Left lung (tissue), 10 donors: ENCODE measurements around the gene TBCB. TPM values are rescaled to one million over a fixed set of nuclear protein-coding genes. Genes with fewer than 3 reads are reported as not detected.

ENCODE experiments used
- ATAC-seq: fragments of 200-7000 bp; cut with Tn5 transposase; one replicate; pipeline ENCODE4 v1.9.1; 2020; ENCODE audit warnings: moderate library complexity
- DNase-seq, 4 donors: peaks; one replicate each; pipeline ENCODE4 v3.0.0-alpha.2; 2013 to 2020
- H3K27ac ChIP-seq, 2 donors: fragments of 200-600 bp; sonication (generic) in 1 of 2; one replicate each; pipeline versions ENCODE4 v1.5.0 to v1.8.0; 2020 to 2021
- H3K27me3 ChIP-seq, 2 donors: fragments of 200-600 bp; sonication (generic) in 1 of 2; one replicate each; pipeline versions ENCODE4 v1.5.0 to v1.8.0; 2020 to 2021
- H3K36me3 ChIP-seq, 2 donors: fragments of 200-600 bp; sonication (generic) in 1 of 2; one replicate each; pipeline versions ENCODE4 v1.5.0 to v1.8.0; 2020 to 2021
- H3K4me1 ChIP-seq, 2 donors: fragments of 200-600 bp; one replicate each; pipeline ENCODE4 v1.8.0; 2021
- H3K4me3 ChIP-seq, 2 donors: fragments of 200-600 bp; sonication (generic) in 1 of 2; one replicate each; pipeline versions ENCODE4 v1.5.0 to v1.8.0; 2020 to 2021; ENCODE audit warnings: mild to moderate bottlenecking in 1 of 2
- H3K9me3 ChIP-seq, 2 donors: fragments of 200-600 bp; sonication (generic) in 1 of 2; one replicate each; pipeline versions ENCODE4 v1.5.0 to v1.8.0; 2020 to 2021
- intact Hi-C, 2 donors: fragments of 100-400 bp; cut with DNase I; formaldehyde crosslinking; loops; one replicate each; pipeline versions ENCODE4 v1.11.2 to v1.14.2; 2022
- polyA plus RNA-seq, 6 donors: library from polyadenylated mRNA; unstranded; fragments of 120-200 nt; gene quantifications; one replicate each; pipeline ENCODE4 v1.2.1, GENCODE V29; 2013; ENCODE audit not compliant: insufficient read length in 6 of 6
- total RNA-seq, 2 donors: library from RNA; stranded (reverse); fragmentation: NEBNext Ultra II Directional; extraction: Animal tissue kit (Norgen Biotek cat#: 25700); gene quantifications; one replicate each; pipeline ENCODE4 v1.2.1, GENCODE V29; 2021
- TF ChIP-seq, protein P1 (sequence below), 2 donors: fragments of 200-600 bp; sonication (generic) in 1 of 2; IDR thresholded peaks; one replicate each; pipeline versions ENCODE4 v1.5.0 to v1.8.0; 2021; ENCODE audit warnings: antibody characterized with exemption in 2 of 2
- donor health status: DM: no; HTN: yes; CAD: no.
- donor health status: DM: no; HTN: no; CAD: no.

Gene TBCB
- total and polyA plus RNA-seq, 8 donors: 90.2 to 130 (median 114) TPM

- H3K27me3 ChIP-seq: no peaks in the 10 kb centered on the region
Measured at GRCh38 chr19:36113894-36114720, 1.2 kb upstream of the TBCB start.

GRCh38 chr19:36114721-36115452, 381 bp upstream of the TBCB start, which contains the start of gene POLR2I:
TSS of gene POLR2I (minus strand) at chr19:36114875. CDS start at chr19:36114856, 19 bp downstream.
- H3K27me3 ChIP-seq: no peaks in the 10 kb centered on the region
- intact Hi-C loops: no loop called here
- peak within 1 kb of the TSS; percentile 77 to 78 for H3K4me3 ChIP-seq
- ATAC-seq: peak; percentile 93
- DNase-seq: peak; percentile 96 to 100 (median 100)
- TF ChIP-seq, protein P1, sequence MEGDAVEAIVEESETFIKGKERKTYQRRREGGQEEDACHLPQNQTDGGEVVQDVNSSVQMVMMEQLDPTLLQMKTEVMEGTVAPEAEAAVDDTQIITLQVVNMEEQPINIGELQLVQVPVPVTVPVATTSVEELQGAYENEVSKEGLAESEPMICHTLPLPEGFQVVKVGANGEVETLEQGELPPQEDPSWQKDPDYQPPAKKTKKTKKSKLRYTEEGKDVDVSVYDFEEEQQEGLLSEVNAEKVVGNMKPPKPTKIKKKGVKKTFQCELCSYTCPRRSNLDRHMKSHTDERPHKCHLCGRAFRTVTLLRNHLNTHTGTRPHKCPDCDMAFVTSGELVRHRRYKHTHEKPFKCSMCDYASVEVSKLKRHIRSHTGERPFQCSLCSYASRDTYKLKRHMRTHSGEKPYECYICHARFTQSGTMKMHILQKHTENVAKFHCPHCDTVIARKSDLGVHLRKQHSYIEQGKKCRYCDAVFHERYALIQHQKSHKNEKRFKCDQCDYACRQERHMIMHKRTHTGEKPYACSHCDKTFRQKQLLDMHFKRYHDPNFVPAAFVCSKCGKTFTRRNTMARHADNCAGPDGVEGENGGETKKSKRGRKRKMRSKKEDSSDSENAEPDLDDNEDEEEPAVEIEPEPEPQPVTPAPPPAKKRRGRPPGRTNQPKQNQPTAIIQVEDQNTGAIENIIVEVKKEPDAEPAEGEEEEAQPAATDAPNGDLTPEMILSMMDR (IDR thresholded peaks at IDR 0.05): no peak
- H3K36me3 ChIP-seq: peaks cover 0 to 57% of the 10 kb centered on the region in 2 donors
- H3K4me1 ChIP-seq: peaks cover 12 to 35% of the 10 kb centered on the region in 2 donors
- no peaks in the 10 kb centered on the region for H3K9me3 ChIP-seq
- peak within 1 kb of the TSS; percentile 76 to 94 for H3K27ac ChIP-seq

More at GRCh38 chr19:36113894-36114720, 1.2 kb upstream of the TBCB start:
- ATAC-seq (peak; percentile 2), DNase-seq (peak in 3 of 4 donors; percentile 31 to 83 (median 46))
- Histone ChIP-seq H3K4me1 (peaks cover 12 to 35% of the 10 kb centered on the region in 2 donors), H3K27ac (peak overlapping the region; percentile 76 to 94), H3K36me3 (peaks cover 0 to 51% of the 10 kb centered on the region in 2 donors), H3K9me3 (no peaks in the 10 kb centered on the region), H3K4me3 (peak overlapping the region; percentile 77 to 78)
- intact Hi-C loops: no loop called here
- TF ChIP-seq, protein P1 (IDR thresholded peaks at IDR 0.05): no peak

DNA sequence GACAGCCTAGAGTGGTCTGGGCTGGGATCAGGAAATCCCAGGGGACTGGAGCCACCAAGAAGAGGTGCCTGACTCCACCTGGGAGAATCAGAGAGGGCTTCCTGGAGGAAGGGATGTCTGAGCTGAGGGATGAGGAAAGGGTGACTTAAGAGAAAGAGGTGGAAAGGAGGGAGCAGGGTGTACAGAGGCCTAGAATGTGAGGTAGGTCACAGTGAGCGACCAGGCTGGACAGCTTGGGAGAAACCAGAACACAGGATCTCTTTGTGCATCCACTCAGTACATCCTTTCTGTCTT, 1.0 kb downstream of the TBCB start:
- no peaks in the 10 kb centered on the region for H3K9me3 ChIP-seq
- no peaks in the 10 kb centered on the region for H3K27me3 ChIP-seq
- DNase-seq: no peak
- intact Hi-C loops: no loop called here
- TF ChIP-seq, protein P1 (IDR thresholded peaks at IDR 0.05): no peak
- peaks cover 12 to 35% of the 10 kb centered on the region in 2 donors for H3K4me1 ChIP-seq
- ATAC-seq: no peak
- H3K36me3 ChIP-seq: peaks cover 0 to 57% of the 10 kb centered on the region in 2 donors
- peak overlapping the region in 1 of 2 donors; percentile 94 for H3K27ac ChIP-seq
- peak overlapping the region; percentile 77 to 78 for H3K4me3 ChIP-seq

DNA sequence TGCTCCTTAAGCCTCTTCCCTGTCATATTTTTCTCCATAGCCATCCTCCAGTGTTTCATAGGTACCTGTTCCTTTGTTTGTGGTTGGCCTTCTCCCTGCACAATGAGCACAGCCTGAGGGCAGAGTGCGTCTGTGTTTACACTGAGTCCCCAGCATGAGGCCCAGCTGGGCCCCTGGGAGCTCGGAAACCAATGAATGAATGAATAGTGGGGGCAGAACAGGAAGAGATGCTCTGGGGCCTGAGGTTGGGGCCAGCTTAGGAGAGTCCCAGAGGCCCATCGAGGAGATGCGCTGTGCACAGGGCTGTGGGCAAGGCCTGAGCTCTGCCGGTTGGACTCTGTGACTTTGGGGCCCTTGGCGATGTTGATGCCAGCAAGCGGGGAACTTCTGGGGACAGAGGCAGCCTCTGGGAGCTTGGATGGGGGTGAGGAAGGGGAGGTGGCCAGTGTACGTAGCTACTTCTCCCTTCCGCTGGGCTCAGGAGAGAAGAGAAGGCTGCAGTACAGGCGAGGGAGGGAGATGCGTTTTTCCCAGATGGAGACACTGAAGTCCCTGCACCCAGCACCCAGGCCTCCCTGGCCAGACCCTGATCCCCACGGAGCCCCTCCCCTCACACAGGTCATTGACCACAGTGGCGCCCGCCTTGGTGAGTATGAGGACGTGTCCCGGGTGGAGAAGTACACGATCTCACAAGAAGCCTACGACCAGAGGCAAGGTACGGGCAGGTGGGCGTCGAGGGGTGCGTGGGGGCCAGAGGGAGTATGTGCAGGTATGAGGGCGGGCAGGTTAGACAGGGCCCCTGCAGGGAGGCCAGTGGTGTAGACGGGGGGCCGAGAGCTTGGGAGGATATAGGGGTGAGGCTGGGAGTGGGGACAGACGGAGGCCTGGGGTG, 5.1 kb downstream of the TBCB start:
- no peak for DNase-seq
- no peaks in the 10 kb centered on the region for H3K9me3 ChIP-seq
- intact Hi-C loops: no loop called here
- H3K27me3 ChIP-seq: no peaks in the 10 kb centered on the region
- H3K4me3 ChIP-seq: no peak overlapping the region
- H3K4me1 ChIP-seq: peaks cover 9 to 18% of the 10 kb centered on the region in 2 donors
- peaks cover 0 to 75% of the 10 kb centered on the region in 2 donors for H3K36me3 ChIP-seq
- TF ChIP-seq, protein P1 (IDR thresholded peaks at IDR 0.05): no peak
- ATAC-seq: no peak
- no peak overlapping the region for H3K27ac ChIP-seq
